B cell (primary cell): Measurements from ENCODE around the gene MTFR1L. TPM values are rescaled to one million over a fixed set of nuclear protein-coding genes. Genes with fewer than 3 reads are reported as not detected.
"Not testable (repeated sequence)": the region's sequence is repeated elsewhere in the genome, so short reads cannot be mapped to it uniquely, and the experiment has no call there.

Source experiments
- ATAC-seq: fragments of 200-7000 bp; cut with Tn5 transposase; one replicate; pipeline ENCODE4 v1.10.0; 2021; ENCODE audit warnings: low read depth, mild to moderate bottlenecking, moderate number of reproducible peaks, moderate library complexity
- CTCF ChIA-PET: fragments of 350-600 bp; sonication (Branson Sonifier 250); formaldehyde crosslinking; loops from one replicate; lab custom pipeline; 2021; ENCODE audit warnings: antibody characterized with exemption, inconsistent platforms; lab: Charles Lee
- POLR2A ChIA-PET: fragments of 350-600 bp; sonication (Branson Sonifier 250); formaldehyde crosslinking; loops from one replicate; lab custom pipeline; 2021; ENCODE audit warnings: antibody characterized with exemption; lab: Charles Lee
- DNase-seq: peaks from one replicate; pipeline ENCODE4 v3.0.0; 2013
- H2AFZ ChIP-seq: 2 replicates; pipeline ENCODE4 v1.6.1; 2012; ENCODE audit warnings: mild to moderate bottlenecking, low read depth, low read length; ENCODE audit not compliant: insufficient read depth, poor library complexity, severe bottlenecking
- H3K27ac ChIP-seq, 2 donors: 1 replicate in 1 of 2; 2 replicates in 1 of 2; pipeline ENCODE4 v1.5.1; 2012 to 2013; ENCODE audit warnings: low read length in 2 of 2, mild to moderate bottlenecking in 2 of 2, moderate library complexity in 1 of 2
- H3K27me3 ChIP-seq, 4 experiments: fragments of 200-600 bp in 1 of 4; sonication (generic) in 1 of 4; replicated peaks in 1 of 4; 1 replicate in 2 of 4; 2 replicates in 2 of 4; pipeline versions ENCODE4 v1.6.1 to v1.7.0; 2013 to 2016; ENCODE audit warnings: low read length in 3 of 4, mild to moderate bottlenecking in 2 of 4, mixed read lengths in 1 of 4, moderate library complexity in 1 of 4; ENCODE audit not compliant: insufficient read depth in 4 of 4, control insufficient read depth in 3 of 4; ENCODE audit errors: control extremely low read depth in 1 of 4
- H3K36me3 ChIP-seq, 2 experiments: replicated peaks in 1 of 2; 1 replicate in 1 of 2; 2 replicates in 1 of 2; pipeline versions ENCODE4 v1.6.1 to v1.7.1; 2013; ENCODE audit warnings: low read length in 1 of 2; ENCODE audit not compliant: insufficient read depth in 2 of 2, control insufficient read depth in 1 of 2; ENCODE audit errors: control extremely low read depth in 1 of 2, extremely low read depth in 1 of 2
- H3K4me1 ChIP-seq, 2 donors: fragments of 200-600 bp in 1 of 2; sonication (generic) in 1 of 2; 1 replicate in 1 of 2; 2 replicates in 1 of 2; pipeline versions ENCODE4 v1.5.1 to v1.6.1; 2013 to 2017; ENCODE audit warnings: low read length in 2 of 2; ENCODE audit not compliant: control insufficient read depth in 2 of 2, insufficient read depth in 2 of 2
- H3K4me2 ChIP-seq: replicated peaks from 2 replicates; pipeline ENCODE3; 2012; ENCODE audit warnings: mild to moderate bottlenecking, low read depth, low read length; ENCODE audit not compliant: poor library complexity, severe bottlenecking
- H3K4me3 ChIP-seq, 5 experiments: fragments of 200-600 bp in 1 of 5; sonication (generic) in 1 of 5; 1 replicate in 3 of 5; 2 replicates in 2 of 5; pipeline versions ENCODE4 v1.5.1 to v1.7.0; 2011 to 2016; ENCODE audit warnings: low read length in 4 of 5, mild to moderate bottlenecking in 4 of 5, low read depth in 2 of 5, control low read depth in 1 of 5, moderate library complexity in 1 of 5; ENCODE audit not compliant: insufficient read depth in 1 of 5; ENCODE audit errors: control extremely low read depth in 1 of 5, extremely low read depth in 1 of 5
- H3K79me2 ChIP-seq: fragments of 200-600 bp; sonication (generic); one replicate; pipeline ENCODE4 v1.6.0; 2016; ENCODE audit warnings: low read length; ENCODE audit not compliant: control insufficient read depth, insufficient read depth
- H3K9ac ChIP-seq: fragments of 200-600 bp; sonication (generic); 2 replicates; pipeline ENCODE4 v1.6.1; 2017; ENCODE audit warnings: mild to moderate bottlenecking, low read length, moderate library complexity
- H3K9me3 ChIP-seq, 3 donors: one replicate each; pipeline versions ENCODE4 v1.6.1 to v1.7.1; 2013; ENCODE audit warnings: low read length in 2 of 3; ENCODE audit not compliant: control insufficient read depth in 2 of 3, insufficient read depth in 1 of 3; ENCODE audit errors: control extremely low read depth in 1 of 3
- H4K20me1 ChIP-seq: 2 replicates; pipeline ENCODE4 v1.6.0; 2012; ENCODE audit warnings: mild to moderate bottlenecking, low read length; ENCODE audit not compliant: insufficient read depth, control insufficient read depth, poor library complexity, severe bottlenecking
- H3K27ac Mint-ChIP-seq: one replicate; pipeline ENCODE4 v1.8.0; 2021; ENCODE audit warnings: mixed read lengths
- H3K27me3 Mint-ChIP-seq: one replicate; pipeline ENCODE4 v1.8.0; 2021; ENCODE audit warnings: mixed read lengths
- H3K4me1 Mint-ChIP-seq: one replicate; pipeline ENCODE4 v1.8.0; 2021; ENCODE audit warnings: mixed read lengths
- H3K4me3 Mint-ChIP-seq: one replicate; pipeline ENCODE4 v1.8.0; 2021; ENCODE audit warnings: mixed read lengths
- H3K9me3 Mint-ChIP-seq: one replicate; pipeline ENCODE4 v1.8.0; 2022; ENCODE audit warnings: mixed read lengths; ENCODE audit not compliant: insufficient read depth
- EZH2 ChIP-seq: IDR thresholded peaks from 2 replicates; pipeline ENCODE4 v1.6.1; 2012; ENCODE audit warnings: borderline replicate concordance, low read depth, mild to moderate bottlenecking, moderate library complexity, low read length; ENCODE audit not compliant: insufficient read depth, poor library complexity, severe bottlenecking
- WGBS: methylation state at CpG from one replicate; pipeline ENCODE4 v1.1.5; 2013; ENCODE audit warnings: missing lambda C conversion rate; ENCODE audit not compliant: insufficient coverage; 5-methylcytosine and 5-hydroxymethylcytosine counted together
- intact Hi-C: fragments of 100-400 bp; cut with micrococcal nuclease; formaldehyde crosslinking; loops from one replicate; pipeline ENCODE4 v1.10.0; 2022
- polyA plus RNA-seq: library from polyadenylated mRNA; depleted of rRNA; stranded (reverse); fragments of >200 nt; gene quantifications from 2 replicates; pipeline ENCODE4 v1.2.3, GENCODE V29; 2012
- total RNA-seq, 2 donors: library from RNA; stranded (reverse); fragments of 120-200 nt in 1 of 2; gene quantifications; 1 replicate in 1 of 2; 2 replicates in 1 of 2; pipeline versions ENCODE4 v1.2.3 to v1.2.4, GENCODE V29; 2013 to 2022
- TF ChIP-seq, protein P1 (sequence below): fragments of 200-600 bp; IDR thresholded peaks from one replicate; pipeline ENCODE4 v1.8.0; 2022; ENCODE audit warnings: antibody characterized with exemption, mild to moderate bottlenecking

MTFR1L gene
- total and polyA plus RNA-seq, 2 donors (not counting 1 experiment from before 2014, with no cell fraction given) = 41.5 to 44.6 TPM

DNA sequence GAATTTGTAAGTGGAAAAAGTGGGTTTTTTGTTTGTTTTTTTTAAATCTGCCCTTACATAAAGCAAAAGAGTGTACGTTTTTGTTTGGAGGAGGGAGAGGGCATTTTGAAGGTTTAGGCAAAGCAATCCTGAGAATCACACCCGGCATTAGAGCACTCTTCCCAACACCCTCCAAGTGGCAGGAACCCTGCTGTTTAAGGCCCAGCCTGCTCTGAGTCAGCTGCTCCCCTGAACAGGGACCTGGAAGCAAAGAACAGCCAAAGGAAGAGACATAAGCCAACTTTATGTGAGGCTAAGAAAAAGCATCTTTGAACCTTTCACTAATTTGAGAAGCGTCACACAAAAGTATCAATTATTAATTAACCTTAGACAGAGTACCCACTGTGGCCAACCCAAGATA, 16.9 kb downstream of the MTFR1L start:
- Histone ChIP-seq H3K27me3 (no peaks in the 10 kb centered on the region), H3K4me2 (no peak overlapping the region), H3K4me3 (no peak overlapping the region), H3K79me2 (no peaks in the 10 kb centered on the region), H3K9ac (no peak overlapping the region), H3K36me3 (peaks cover 14 to 28% of the 10 kb centered on the region in 2 experiments), H2AFZ (no peak overlapping the region), H3K9me3 (no peaks in the 10 kb centered on the region), H3K27ac (no peak overlapping the region), H4K20me1 (no peaks in the 10 kb centered on the region), H3K4me1 (no peaks in the 10 kb centered on the region)
- ATAC-seq (no peak), DNase-seq (no peak)
- TF ChIP-seq, protein P1, sequence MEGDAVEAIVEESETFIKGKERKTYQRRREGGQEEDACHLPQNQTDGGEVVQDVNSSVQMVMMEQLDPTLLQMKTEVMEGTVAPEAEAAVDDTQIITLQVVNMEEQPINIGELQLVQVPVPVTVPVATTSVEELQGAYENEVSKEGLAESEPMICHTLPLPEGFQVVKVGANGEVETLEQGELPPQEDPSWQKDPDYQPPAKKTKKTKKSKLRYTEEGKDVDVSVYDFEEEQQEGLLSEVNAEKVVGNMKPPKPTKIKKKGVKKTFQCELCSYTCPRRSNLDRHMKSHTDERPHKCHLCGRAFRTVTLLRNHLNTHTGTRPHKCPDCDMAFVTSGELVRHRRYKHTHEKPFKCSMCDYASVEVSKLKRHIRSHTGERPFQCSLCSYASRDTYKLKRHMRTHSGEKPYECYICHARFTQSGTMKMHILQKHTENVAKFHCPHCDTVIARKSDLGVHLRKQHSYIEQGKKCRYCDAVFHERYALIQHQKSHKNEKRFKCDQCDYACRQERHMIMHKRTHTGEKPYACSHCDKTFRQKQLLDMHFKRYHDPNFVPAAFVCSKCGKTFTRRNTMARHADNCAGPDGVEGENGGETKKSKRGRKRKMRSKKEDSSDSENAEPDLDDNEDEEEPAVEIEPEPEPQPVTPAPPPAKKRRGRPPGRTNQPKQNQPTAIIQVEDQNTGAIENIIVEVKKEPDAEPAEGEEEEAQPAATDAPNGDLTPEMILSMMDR = no peak
- no peak for TF ChIP-seq EZH2
- CTCF ChIA-PET = interaction anchor here (1.5 kb wide), 1 partner anchor 59 kb away, joined by 3 read pairs; no protein-coding TSS in a partner anchor
- Mint-ChIP-seq H3K9me3 (peaks cover 2% of the 10 kb centered on the region), H3K4me3 (no peak overlapping the region), H3K4me1 (no peaks in the 10 kb centered on the region), H3K27ac (peak overlapping the region; percentile 54), H3K27me3 (no peaks in the 10 kb centered on the region)
- 100% methylated on average over 2 of the region's 3 CpGs for WGBS
- intact Hi-C loops = loop anchor here (1.0 kb wide), 1 partner anchor 162 kb away; the partner anchor contains the start of gene PAFAH2
- POLR2A ChIA-PET = no interaction called here

DNA sequence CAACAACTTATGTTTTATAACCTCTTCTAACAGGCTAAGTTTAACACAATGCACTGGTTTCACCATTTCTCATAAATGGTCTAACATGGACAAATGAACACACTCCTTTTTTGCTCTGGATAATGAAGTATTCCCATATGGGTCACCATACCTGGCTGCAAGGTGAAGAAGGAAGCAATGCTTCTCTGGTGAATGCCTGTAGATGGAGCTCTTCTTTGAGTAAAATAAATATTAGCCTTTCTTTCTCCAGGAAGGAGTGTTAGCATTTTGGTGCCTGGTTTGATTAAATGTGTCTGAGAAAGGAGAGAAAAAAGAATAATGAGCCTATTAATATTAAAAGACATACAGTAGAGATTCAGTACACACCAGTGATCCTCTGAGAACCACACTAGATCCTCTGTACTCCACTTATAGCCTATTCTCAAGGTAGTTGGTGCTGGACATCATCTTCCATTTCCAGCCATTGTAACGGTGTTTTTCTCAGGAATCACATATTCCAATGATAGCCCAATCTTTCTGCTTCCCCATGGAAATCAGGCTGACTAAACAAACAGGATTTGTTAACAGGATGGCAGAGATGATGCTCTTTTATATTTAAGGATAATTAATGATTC, 17.6 kb downstream of the MTFR1L start:
- Histone ChIP-seq H3K27me3 (no peaks in the 10 kb centered on the region), H4K20me1 (no peaks in the 10 kb centered on the region), H3K9me3 (no peaks in the 10 kb centered on the region), H3K4me2 (no peak overlapping the region), H3K27ac (no peak overlapping the region), H3K79me2 (no peaks in the 10 kb centered on the region), H2AFZ (no peak overlapping the region), H3K4me3 (no peak overlapping the region), H3K9ac (no peak overlapping the region), H3K36me3 (peaks cover 9 to 21% of the 10 kb centered on the region in 2 experiments), H3K4me1 (no peaks in the 10 kb centered on the region)
- no peak for DNase-seq
- ChIA-PET POLR2A (no interaction called here), CTCF (no interaction called here)
- Mint-ChIP-seq H3K27ac (no peak overlapping the region), H3K4me3 (no peak overlapping the region), H3K4me1 (no peaks in the 10 kb centered on the region), H3K9me3 (peaks cover 2% of the 10 kb centered on the region), H3K27me3 (no peaks in the 10 kb centered on the region)
- ATAC-seq = no peak
- TF ChIP-seq, protein P1 = peak; percentile 25
- TF ChIP-seq EZH2 = no peak
- WGBS = no CpG with 5 or more reads among the region's 1 CpG
- intact Hi-C loops = loop anchor here (1.0 kb wide), 1 partner anchor 161 kb away; the partner anchor contains the start of gene PAFAH2

DNA sequence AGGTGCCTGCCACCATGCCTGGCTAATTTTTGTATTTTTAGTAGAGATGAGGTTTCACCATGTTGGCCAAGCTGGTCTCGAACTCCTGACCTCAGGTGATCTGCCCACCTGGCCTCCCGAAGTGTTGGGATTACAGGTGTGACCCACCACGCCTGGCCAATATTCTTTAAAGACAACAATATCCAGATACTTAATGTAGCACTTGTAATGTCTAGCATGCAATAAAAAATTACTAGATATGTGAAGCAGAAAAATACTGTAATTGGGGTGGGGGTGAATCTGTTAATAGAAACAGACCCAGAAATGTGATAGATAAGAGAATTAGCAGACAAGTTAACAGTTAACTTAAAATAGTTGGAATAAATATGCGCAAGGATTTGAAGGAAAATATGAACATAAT, 20.1 kb downstream of the MTFR1L start:
- H3K4me1 Mint-ChIP-seq, intact Hi-C loops, H3K27ac ChIP-seq, H3K9ac ChIP-seq, H3K27me3 Mint-ChIP-seq, H3K9me3 ChIP-seq, H3K4me2 ChIP-seq, H3K27me3 ChIP-seq, DNase-seq, H3K4me3 ChIP-seq, H3K36me3 ChIP-seq, H4K20me1 ChIP-seq, H3K4me1 ChIP-seq, H2AFZ ChIP-seq, H3K79me2 ChIP-seq, ATAC-seq, H3K9me3 Mint-ChIP-seq, H3K4me3 Mint-ChIP-seq, H3K27ac Mint-ChIP-seq: not testable (repeated sequence)
- no CpG with 5 or more reads among the region's 4 CpGs for WGBS
- ChIA-PET POLR2A (interaction anchor here (0.7 kb wide), 1 partner anchor 154 kb away, joined by 3 read pairs; no protein-coding TSS in a partner anchor), CTCF (interaction anchor here (1.4 kb wide), 1 partner anchor 158 kb away, joined by 5 read pairs; the partner anchor contains the start of gene PAFAH2)
